HepG2 (cell line): ENCODE results near the gene GPR158. TPM values are rescaled to one million over a fixed set of nuclear protein-coding genes. Genes with fewer than 3 reads are reported as not detected.

Experiments
- ATAC-seq: fragments of 200-7000 bp; cut with Tn5 transposase; 3 replicates; pipeline ENCODE4 v1.9.1; 2020; ENCODE audit warnings: mild to moderate bottlenecking, moderate library complexity
- Bru-seq: library from RNA; stranded (reverse); fragments of 400-500 nt; gene quantifications from one replicate; lab custom pipeline; 2021; lab: Mats Ljungman, UMichigan
- BruChase-seq, 2 experiments: library from RNA; stranded (reverse); fragments of 400-500 nt; gene quantifications; one replicate each; lab custom pipeline; 2021; lab: Mats Ljungman, UMichigan
- BruUV-seq: library from RNA; stranded (reverse); fragments of 400-500 nt; replicated peaks from 2 replicates; lab custom pipeline; 2021; lab: Mats Ljungman, UMichigan
- CTCF ChIA-PET: fragments of 300-600 bp; formaldehyde crosslinking; extraction: SDS; loops from one replicate; lab custom pipeline; 2021; ENCODE audit warnings: low total read pairs, inconsistent platforms, low intra/inter-chr PET ratio; lab: Yijun Ruan, JAX
- POLR2A ChIA-PET: fragments of 350-600 bp; sonication (Branson Sonifier 250); formaldehyde crosslinking; loops from one replicate; lab custom pipeline; 2020; ENCODE audit warnings: antibody characterized with exemption, inconsistent platforms; lab: Yijun Ruan, JAX
- DNase-seq: peaks from one replicate; pipeline ENCODE4 v3.0.0-alpha.2; 2015; ENCODE audit warnings: low spot score
- FAIRE-seq: peaks from 3 replicates; lab custom pipeline; 2011; peaks lifted over from hg19 to GRCh38; lab: Jason Lieb, UNC
- H2AFZ ChIP-seq: one replicate; pipeline ENCODE4 v1.6.1; 2011; ENCODE audit warnings: low read length, inconsistent platforms
- H3K27ac ChIP-seq: fragments of 300-600 bp; 3 replicates; pipeline ENCODE4 v1.8.0; 2011; ENCODE audit warnings: mixed run types, mild to moderate bottlenecking, mixed read lengths, low read length, inconsistent platforms; ENCODE audit not compliant: insufficient read depth; ENCODE audit errors: extremely low read length
- H3K27me3 ChIP-seq, 2 experiments: fragments of 200-600 bp in 1 of 2; 2 replicates in 1 of 2; 3 replicates in 1 of 2; pipeline versions ENCODE4 v1.6.0 to v1.8.0; 2011; ENCODE audit warnings: low read length in 2 of 2, mild to moderate bottlenecking in 2 of 2, moderate library complexity in 2 of 2, inconsistent platforms in 1 of 2; ENCODE audit not compliant: insufficient read depth in 2 of 2, control insufficient read depth in 1 of 2
- H3K36me3 ChIP-seq, 2 experiments: fragments of 200-600 bp in 1 of 2; replicated peaks in 1 of 2; 2 replicates in 1 of 2; 3 replicates in 1 of 2; pipeline versions ENCODE4 v1.5.1 to v1.8.0; 2011; ENCODE audit warnings: low read length in 2 of 2, inconsistent platforms in 1 of 2; ENCODE audit not compliant: insufficient read depth in 2 of 2, control insufficient read depth in 1 of 2
- H3K4me1 ChIP-seq: 2 replicates; pipeline ENCODE4 v1.5.1; 2012; ENCODE audit warnings: low read length, inconsistent platforms; ENCODE audit not compliant: insufficient read depth
- H3K4me2 ChIP-seq: 2 replicates; pipeline ENCODE4 v1.6.0; 2011; ENCODE audit warnings: low read depth, low read length, inconsistent platforms
- H3K4me3 ChIP-seq, 3 experiments: fragments of 200-600 bp in 1 of 3; sonication (generic), shearing (Covaris generic) in 1 of 3; replicated peaks in 1 of 3; 2 replicates each; pipeline ENCODE4 v1.5.1; 2011 to 2016; ENCODE audit warnings: low read length in 3 of 3, inconsistent platforms in 2 of 3, low read depth in 2 of 3, mild to moderate bottlenecking in 2 of 3, control low read depth in 1 of 3, mixed read lengths in 1 of 3; ENCODE audit not compliant: insufficient read depth in 1 of 3
- H3K79me2 ChIP-seq: one replicate; pipeline ENCODE4 v1.6.1; 2011; ENCODE audit warnings: low read length, inconsistent platforms; ENCODE audit not compliant: insufficient read depth
- H3K9ac ChIP-seq: 2 replicates; pipeline ENCODE4 v1.6.0; 2011; ENCODE audit warnings: mild to moderate bottlenecking, low read depth, low read length, inconsistent platforms; ENCODE audit not compliant: insufficient read depth
- H3K9me3 ChIP-seq: 2 replicates; pipeline ENCODE4 v1.5.1; 2012; ENCODE audit warnings: mild to moderate bottlenecking, low read length
- H4K20me1 ChIP-seq: 2 replicates; pipeline ENCODE4 v1.6.0; 2011; ENCODE audit warnings: inconsistent platforms, mild to moderate bottlenecking, low read length, moderate library complexity; ENCODE audit not compliant: insufficient read depth
- ATF7-NPFF ChIP-seq: sonication (generic); formaldehyde crosslinking; IDR thresholded peaks from 2 replicates; pipeline ENCODE4 v1.8.1; 2023; ENCODE audit warnings: mild to moderate bottlenecking, low read depth, missing genetic modification reagents, moderate library complexity
- GATAD2A ChIP-seq: IDR thresholded peaks from 2 replicates; pipeline ENCODE4 v1.6.1; 2016
- KDM3A ChIP-seq: IDR thresholded peaks from 2 replicates; pipeline ENCODE4 v1.6.1; 2018; ENCODE audit warnings: low read depth, missing compliant biosample characterization
- KMT2A ChIP-seq: sonication (generic); formaldehyde crosslinking; IDR thresholded peaks from 2 replicates; pipeline ENCODE4 v1.4.0; 2020; ENCODE audit warnings: missing genetic modification reagents
- KMT2B ChIP-seq: IDR thresholded peaks from 2 replicates; pipeline ENCODE4 v1.6.1; 2016; ENCODE audit warnings: missing genetic modification reagents, missing compliant biosample characterization
- ZBTB4 ChIP-seq: sonication (generic); formaldehyde crosslinking; IDR thresholded peaks from 2 replicates; pipeline ENCODE4 v1.4.0; 2020; ENCODE audit warnings: missing genetic modification reagents, mild to moderate bottlenecking, borderline replicate concordance
- ZNF644 ChIP-seq: IDR thresholded peaks from 2 replicates; pipeline ENCODE4 v1.6.1; 2016; ENCODE audit warnings: low read depth
- ZNF773 ChIP-seq: sonication (generic); formaldehyde crosslinking; IDR thresholded peaks from 2 replicates; pipeline ENCODE4 v1.4.0; 2020; ENCODE audit warnings: missing genetic modification reagents, borderline replicate concordance
- WGBS: methylation state at CpG from one replicate; pipeline ENCODE4 v1.1.6; 2017; ENCODE audit warnings: low lambda C conversion rate; 5-methylcytosine and 5-hydroxymethylcytosine counted together
- in situ Hi-C: cut with HindIII; loops from 2 replicates; pipeline ENCODE4 v1.10.0; 2017; ENCODE audit warnings: low pct_unique_long_range_greater_than_20kb; ENCODE audit not compliant: extremely low pct_ligation_motif_present
- intact Hi-C: fragments of 100-400 bp; cut with micrococcal nuclease; formaldehyde crosslinking; loops from one replicate; pipeline ENCODE4 v1.10.0; 2022; ENCODE audit not compliant: unreplicated experiment
- long read RNA-seq, 2 experiments: library from RNA in 1 of 2; library from polyadenylated mRNA in 1 of 2; stranded (forward) in 1 of 2; unstranded in 1 of 2; transcript quantifications; one replicate each; pipeline ENCODE4 v2.0.0, GENCODE V29; 2019 to 2022
- polyA minus RNA-seq, 3 experiments: library from RNA; depleted of rRNA, polyadenylated mRNA; stranded (reverse); fragments of >200 nt; gene quantifications; 2 replicates each; pipeline ENCODE4 v1.2.3, GENCODE V29; 2011; ENCODE audit warnings: low replicate concordance in 1 of 3
- polyA plus RNA-seq, 8 experiments: library from polyadenylated mRNA; depleted of rRNA in 3 of 8; stranded (reverse) in 7 of 8; unstranded in 1 of 8; fragments of >200 nt; fragmentation: Illumina TruSeq in 4 of 8; extraction: Trizol in 4 of 8; gene quantifications; 2 replicates each; pipeline versions ENCODE4 v1.2.1 to v1.2.3, GENCODE V29; 2011 to 2016; ENCODE audit warnings: low read depth in 4 of 8, missing spikeins in 1 of 8, mixed read lengths in 1 of 8; ENCODE audit not compliant: insufficient read depth in 1 of 8
- total RNA-seq, 5 experiments: library from RNA; depleted of rRNA; stranded (reverse); fragments of >200 nt; fragmentation: Illumina TruSeq; extraction: Trizol; gene quantifications; 2 replicates each; pipeline ENCODE4 v1.2.3, GENCODE V29; 2016; ENCODE audit warnings: low read depth in 1 of 5
- TF ChIP-seq, protein P1 (sequence below): sonication (generic); formaldehyde crosslinking; IDR thresholded peaks from 2 replicates; pipeline ENCODE4 v1.4.0; 2020; ENCODE audit warnings: mild to moderate bottlenecking, low read depth, missing genetic modification reagents

Gene GPR158, protein sequence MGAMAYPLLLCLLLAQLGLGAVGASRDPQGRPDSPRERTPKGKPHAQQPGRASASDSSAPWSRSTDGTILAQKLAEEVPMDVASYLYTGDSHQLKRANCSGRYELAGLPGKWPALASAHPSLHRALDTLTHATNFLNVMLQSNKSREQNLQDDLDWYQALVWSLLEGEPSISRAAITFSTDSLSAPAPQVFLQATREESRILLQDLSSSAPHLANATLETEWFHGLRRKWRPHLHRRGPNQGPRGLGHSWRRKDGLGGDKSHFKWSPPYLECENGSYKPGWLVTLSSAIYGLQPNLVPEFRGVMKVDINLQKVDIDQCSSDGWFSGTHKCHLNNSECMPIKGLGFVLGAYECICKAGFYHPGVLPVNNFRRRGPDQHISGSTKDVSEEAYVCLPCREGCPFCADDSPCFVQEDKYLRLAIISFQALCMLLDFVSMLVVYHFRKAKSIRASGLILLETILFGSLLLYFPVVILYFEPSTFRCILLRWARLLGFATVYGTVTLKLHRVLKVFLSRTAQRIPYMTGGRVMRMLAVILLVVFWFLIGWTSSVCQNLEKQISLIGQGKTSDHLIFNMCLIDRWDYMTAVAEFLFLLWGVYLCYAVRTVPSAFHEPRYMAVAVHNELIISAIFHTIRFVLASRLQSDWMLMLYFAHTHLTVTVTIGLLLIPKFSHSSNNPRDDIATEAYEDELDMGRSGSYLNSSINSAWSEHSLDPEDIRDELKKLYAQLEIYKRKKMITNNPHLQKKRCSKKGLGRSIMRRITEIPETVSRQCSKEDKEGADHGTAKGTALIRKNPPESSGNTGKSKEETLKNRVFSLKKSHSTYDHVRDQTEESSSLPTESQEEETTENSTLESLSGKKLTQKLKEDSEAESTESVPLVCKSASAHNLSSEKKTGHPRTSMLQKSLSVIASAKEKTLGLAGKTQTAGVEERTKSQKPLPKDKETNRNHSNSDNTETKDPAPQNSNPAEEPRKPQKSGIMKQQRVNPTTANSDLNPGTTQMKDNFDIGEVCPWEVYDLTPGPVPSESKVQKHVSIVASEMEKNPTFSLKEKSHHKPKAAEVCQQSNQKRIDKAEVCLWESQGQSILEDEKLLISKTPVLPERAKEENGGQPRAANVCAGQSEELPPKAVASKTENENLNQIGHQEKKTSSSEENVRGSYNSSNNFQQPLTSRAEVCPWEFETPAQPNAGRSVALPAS (N-terminal part only)
- total RNA-seq (2016; rRNA removed; fragmentation: Illumina TruSeq; extraction: Trizol) (not detected in 2 replicates), polyA plus RNA-seq (2011; rRNA removed) (not detected in 2 replicates), polyA minus RNA-seq (2011; rRNA and poly(A)+ RNA removed; ENCODE audit: low replicate concordance) (not detected in 2 replicates), Bru-seq, nascent RNA (percentile 4 among the genes with signal in this experiment), BruChase-seq, experiment 1, labeled RNA remaining after a 6-hour chase (percentile 2 among the genes with signal in this experiment), BruChase-seq, experiment 2, labeled RNA remaining after a 2-hour chase (percentile 4 among the genes with signal in this experiment)
- not detected in 2 replicates for total RNA-seq (2016; cell fraction: cytosol; rRNA removed; fragmentation: Illumina TruSeq; extraction: Trizol; ENCODE audit: low read depth)
- total RNA-seq (2016; cell fraction: insoluble cytoplasmic fraction; rRNA removed; fragmentation: Illumina TruSeq; extraction: Trizol), result not detected in 2 replicates
- not detected in 2 replicates for total RNA-seq (2016; cell fraction: membrane; rRNA removed; fragmentation: Illumina TruSeq; extraction: Trizol)
- not detected in 2 replicates for total RNA-seq (2016; cell fraction: nucleus; rRNA removed; fragmentation: Illumina TruSeq; extraction: Trizol)
- polyA plus RNA-seq (2011; cell fraction: cytosol; rRNA removed), result not detected in 2 replicates
- polyA plus RNA-seq (2011; cell fraction: nucleus; rRNA removed), result not detected in 2 replicates
- not detected in 2 replicates for polyA plus RNA-seq (2012)
- polyA plus RNA-seq (2016; cell fraction: cytosol; fragmentation: Illumina TruSeq; extraction: Trizol; ENCODE audit: low read depth), result not detected in 2 replicates
- not detected in 2 replicates for polyA plus RNA-seq (2016; cell fraction: insoluble cytoplasmic fraction; fragmentation: Illumina TruSeq; extraction: Trizol; ENCODE audit: low read depth)
- not detected in 2 replicates for polyA plus RNA-seq (2016; cell fraction: membrane; fragmentation: Illumina TruSeq; extraction: Trizol; ENCODE audit: low read depth)
- 0.09 TPM in 1 of 2 replicates, not detected in the other for polyA plus RNA-seq (2016; cell fraction: nucleus; fragmentation: Illumina TruSeq; extraction: Trizol; ENCODE audit: insufficient read depth, low read depth)
- polyA minus RNA-seq (2011; cell fraction: cytosol; rRNA and poly(A)+ RNA removed), result not detected in 2 replicates
- polyA minus RNA-seq (2011; cell fraction: nucleus; rRNA and poly(A)+ RNA removed), result not detected in 2 replicates
- long read RNA-seq, experiment 1, result 0 reads
- long read RNA-seq, experiment 2, result 0 reads

- Histone ChIP-seq H3K4me2 (peak within 1 kb of the TSS; percentile 47; the same call in 1 of the 2 replicates), H3K4me1 (no peaks in the 10 kb centered on the region), H4K20me1 (no peaks in the 10 kb centered on the region), H3K27me3 (no peaks in the 10 kb centered on the region), H3K27ac (no peak within 1 kb of the TSS), H2AFZ (no peak within 1 kb of the TSS), H3K9ac (no peak within 1 kb of the TSS), H3K9me3 (no peaks in the 10 kb centered on the region), H3K79me2 (no peaks in the 10 kb centered on the region), H3K36me3 (no peaks in the 10 kb centered on the region), H3K4me3 (peak within 1 kb of the TSS in 2 of 3 experiments; percentile 3 to 28; a peak in 1 of 6 replicates)
- no TSS peak for BruUV-seq
- intact Hi-C loops, result no loop called here
- ChIA-PET CTCF (no interaction called here), POLR2A (no interaction called here)
- FAIRE-seq, result no peak
- in situ Hi-C loops, result no loop called here
- 10% methylated on average over 25 of the region's 83 CpGs for WGBS
- peak; percentile 55 for DNase-seq
- ATAC-seq, result peak; percentile 93
- TF ChIP-seq ATF7-NPFF (CRISPR knock-in tag), result peak; percentile 66; the same call in 1 of the 2 replicates
- no peak for TF ChIP-seq ZBTB4 (CRISPR knock-in tag)
- peak; percentile 89; the same call in 1 of the 2 replicates for TF ChIP-seq ZNF773
- TF ChIP-seq KMT2B, result peak; percentile 60; the same call in 1 of the 2 replicates
- TF ChIP-seq GATAD2A (CRISPR knock-in tag), result peak; percentile 25; the same call in 1 of the 2 replicates
- TF ChIP-seq, protein P1, sequence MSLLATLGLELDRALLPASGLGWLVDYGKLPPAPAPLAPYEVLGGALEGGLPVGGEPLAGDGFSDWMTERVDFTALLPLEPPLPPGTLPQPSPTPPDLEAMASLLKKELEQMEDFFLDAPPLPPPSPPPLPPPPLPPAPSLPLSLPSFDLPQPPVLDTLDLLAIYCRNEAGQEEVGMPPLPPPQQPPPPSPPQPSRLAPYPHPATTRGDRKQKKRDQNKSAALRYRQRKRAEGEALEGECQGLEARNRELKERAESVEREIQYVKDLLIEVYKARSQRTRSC (CRISPR knock-in tag), result 0 out of 2 replicates have a peak, but pooled peaks have one; percentile 53
- 0 out of 2 replicates have a peak, but pooled peaks have one; percentile 27 for TF ChIP-seq KDM3A (CRISPR knock-in tag)
- TF ChIP-seq ZNF644 (CRISPR knock-in tag), result peak; percentile 58; the same call in 1 of the 2 replicates
- TF ChIP-seq KMT2A, result 0 out of 2 replicates have a peak, but pooled peaks have one; percentile 29
Measured at GRCh38 chr10:25174461-25175230, at the start of gene GPR158. Gene GPR158, plus strand, starts transcription at chr10:25175001. Its CDS starts 420 bp downstream, at chr10:25175421.
